Muscle of leg (tissue), 11 donors: Measurements from ENCODE around the gene OR2F1. TPM values are rescaled to one million over a fixed set of nuclear protein-coding genes. Genes with fewer than 3 reads are reported as not detected.

Experiments used
- DNase-seq: peaks from one replicate; pipeline ENCODE4 v3.0.0; 2013
- H3K27ac ChIP-seq: one replicate; pipeline ENCODE4 v1.5.1; 2013; ENCODE audit warnings: mild to moderate bottlenecking, low read length, control low read depth
- H3K27me3 ChIP-seq: one replicate; pipeline ENCODE4 v1.6.1; 2013; ENCODE audit warnings: low read length; ENCODE audit not compliant: control insufficient read depth, insufficient read depth
- H3K36me3 ChIP-seq: one replicate; pipeline ENCODE4 v1.6.1; 2013; ENCODE audit warnings: low read length; ENCODE audit not compliant: control insufficient read depth, insufficient read depth
- H3K4me1 ChIP-seq: one replicate; pipeline ENCODE4 v1.6.1; 2013; ENCODE audit warnings: low read length; ENCODE audit not compliant: control insufficient read depth, insufficient read depth
- H3K4me3 ChIP-seq: one replicate; pipeline ENCODE4 v1.5.1; 2013; ENCODE audit warnings: low read length, control low read depth
- H3K9me3 ChIP-seq: replicated peaks from 2 replicates; pipeline ENCODE4 v1.6.1; 2013; ENCODE audit warnings: low read depth, low read length; ENCODE audit not compliant: control insufficient read depth
- WGBS: methylation state at CpG from one replicate; pipeline ENCODE4 v1.1.5; 2013; ENCODE audit warnings: missing lambda C conversion rate; ENCODE audit not compliant: insufficient coverage; 5-methylcytosine and 5-hydroxymethylcytosine counted together
- polyA plus RNA-seq, 8 donors: library from polyadenylated mRNA; unstranded; fragments of 120-200 nt; gene quantifications; one replicate each; pipeline versions ENCODE4 v1.2.1 to v1.2.3, GENCODE V29; 2013; ENCODE audit warnings: inconsistent platforms in 1 of 8, low replicate concordance in 1 of 8; ENCODE audit not compliant: insufficient read length in 8 of 8, insufficient read depth in 1 of 8
- total RNA-seq: library from RNA; stranded (reverse); fragments of 120-200 nt; gene quantifications from one replicate; pipeline ENCODE4 v1.2.4, GENCODE V29; 2013

OR2F1 gene
- total and polyA plus RNA-seq, 9 donors = 0.12 to 0.32 TPM; not detected in 7

DNA sequence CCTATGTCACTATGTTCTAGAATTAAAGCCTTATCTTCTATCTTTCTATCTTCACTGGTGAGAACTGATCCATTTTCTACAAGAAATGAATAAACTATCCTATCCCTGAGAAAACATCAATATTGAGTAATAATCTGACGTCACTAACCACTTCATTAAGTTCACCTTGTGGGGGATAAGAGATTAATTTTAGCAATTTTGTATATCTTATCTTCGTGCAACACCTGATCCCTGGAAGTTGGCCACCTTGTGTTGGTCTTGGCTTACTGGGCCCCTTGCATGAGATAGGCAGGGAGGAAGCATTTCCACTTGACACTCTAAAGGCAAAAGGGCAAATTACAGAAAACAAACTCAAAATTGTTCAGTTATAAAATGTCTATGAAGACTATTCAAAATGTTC is 25.4 kb downstream of the OR2F1 start:
- Histone ChIP-seq H3K9me3 (no peaks in the 10 kb centered on the region), H3K4me1 (no peaks in the 10 kb centered on the region), H3K4me3 (no peak overlapping the region), H3K27me3 (no peaks in the 10 kb centered on the region), H3K36me3 (no peaks in the 10 kb centered on the region), H3K27ac (no peak overlapping the region)
- WGBS = no CpG with 5 or more reads among the region's 2 CpGs
- no peak for DNase-seq

DNA sequence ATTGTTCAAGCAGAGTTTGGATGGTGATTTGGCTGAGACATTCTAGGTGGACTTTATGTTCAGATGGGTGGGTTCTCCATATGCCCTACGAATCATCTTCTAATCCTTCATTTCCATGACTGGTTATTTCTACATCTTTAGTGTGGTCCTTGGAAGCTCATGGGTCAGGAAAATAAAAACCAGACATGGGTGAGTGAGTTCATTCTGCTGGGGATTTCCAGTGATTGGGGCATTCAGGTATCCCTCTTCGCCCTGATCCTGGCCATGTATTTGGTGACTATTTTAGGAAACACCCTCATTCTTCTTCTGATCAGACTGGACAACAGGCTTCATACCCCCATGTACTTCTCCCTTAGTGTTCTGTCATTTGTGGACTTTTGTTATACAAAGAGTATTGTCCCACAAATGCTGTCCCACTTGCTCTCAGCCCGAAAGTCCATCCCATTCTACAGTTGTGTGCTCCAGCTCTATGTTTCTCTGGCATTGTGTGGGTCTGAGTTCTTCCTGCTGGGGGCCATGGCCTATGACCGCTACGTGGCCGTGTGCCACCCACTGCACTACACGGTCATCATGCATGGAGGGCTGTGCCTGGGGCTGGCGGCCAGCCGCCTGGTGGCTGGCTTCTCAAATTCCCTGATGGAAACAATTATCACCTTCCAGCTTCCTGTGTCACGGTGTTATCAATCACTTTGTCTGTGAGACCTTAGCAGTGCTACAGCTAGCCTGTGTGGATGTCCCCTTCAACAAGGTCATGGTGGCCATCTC is 26.3 kb downstream of the OR2F1 start:
- H3K4me1 ChIP-seq = no peaks in the 10 kb centered on the region
- no peak overlapping the region for H3K4me3 ChIP-seq
- no peaks in the 10 kb centered on the region for H3K36me3 ChIP-seq
- 86% methylated on average over 7 of the region's 10 CpGs for WGBS
- no peaks in the 10 kb centered on the region for H3K9me3 ChIP-seq
- no peaks in the 10 kb centered on the region for H3K27me3 ChIP-seq
- no peak for DNase-seq
- no peak overlapping the region for H3K27ac ChIP-seq

DNA sequence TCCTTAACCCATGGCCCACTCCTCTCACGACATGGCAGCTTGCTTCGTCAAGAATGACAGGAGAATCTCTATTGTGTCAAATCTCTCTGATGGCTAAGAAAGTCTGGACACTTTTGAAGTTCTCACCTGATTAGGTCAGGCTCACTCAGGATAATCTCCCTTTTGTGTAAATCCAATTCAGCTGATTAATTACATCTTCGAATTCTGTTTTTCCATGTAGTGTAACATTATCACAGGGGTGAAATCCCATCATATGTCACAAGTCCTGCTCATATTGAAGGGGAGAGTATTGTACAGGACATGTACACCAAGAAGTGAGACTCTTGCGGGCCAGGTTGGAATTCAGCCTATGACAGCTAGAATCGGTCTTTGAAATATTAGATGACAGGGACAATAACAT is 29.3 kb downstream of the OR2F1 start:
- Histone ChIP-seq H3K27me3 (no peaks in the 10 kb centered on the region), H3K9me3 (peaks cover 2% of the 10 kb centered on the region), H3K4me3 (no peak overlapping the region), H3K36me3 (no peaks in the 10 kb centered on the region), H3K27ac (no peak overlapping the region), H3K4me1 (no peaks in the 10 kb centered on the region)
- no CpG with 5 or more reads among the region's 5 CpGs for WGBS
- DNase-seq = no peak

DNA sequence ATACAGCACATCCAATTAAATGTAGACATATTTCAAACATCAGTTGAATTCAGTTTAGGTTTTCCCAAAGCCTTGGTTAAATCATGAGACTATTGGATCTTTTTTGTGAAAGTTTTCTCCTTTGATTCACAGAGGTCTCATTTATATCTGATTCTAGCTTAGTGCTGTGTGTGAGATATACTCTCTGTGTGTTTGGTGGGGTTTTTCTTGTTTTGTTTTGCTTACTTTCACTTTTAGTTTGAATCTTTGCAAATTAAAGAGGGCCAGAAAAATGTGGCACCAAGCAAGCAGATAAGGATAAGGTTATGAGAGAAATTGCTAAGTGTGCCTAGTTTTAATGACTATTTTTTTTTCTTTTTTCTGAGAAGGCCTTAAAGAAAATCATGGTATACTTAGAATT is 32.9 kb downstream of the OR2F1 start:
- no peaks in the 10 kb centered on the region for H3K4me1 ChIP-seq
- peaks cover 8% of the 10 kb centered on the region for H3K9me3 ChIP-seq
- no peak overlapping the region for H3K4me3 ChIP-seq
- DNase-seq = no peak
- no peaks in the 10 kb centered on the region for H3K27me3 ChIP-seq
- H3K27ac ChIP-seq = no peak overlapping the region
- H3K36me3 ChIP-seq = no peaks in the 10 kb centered on the region

DNA sequence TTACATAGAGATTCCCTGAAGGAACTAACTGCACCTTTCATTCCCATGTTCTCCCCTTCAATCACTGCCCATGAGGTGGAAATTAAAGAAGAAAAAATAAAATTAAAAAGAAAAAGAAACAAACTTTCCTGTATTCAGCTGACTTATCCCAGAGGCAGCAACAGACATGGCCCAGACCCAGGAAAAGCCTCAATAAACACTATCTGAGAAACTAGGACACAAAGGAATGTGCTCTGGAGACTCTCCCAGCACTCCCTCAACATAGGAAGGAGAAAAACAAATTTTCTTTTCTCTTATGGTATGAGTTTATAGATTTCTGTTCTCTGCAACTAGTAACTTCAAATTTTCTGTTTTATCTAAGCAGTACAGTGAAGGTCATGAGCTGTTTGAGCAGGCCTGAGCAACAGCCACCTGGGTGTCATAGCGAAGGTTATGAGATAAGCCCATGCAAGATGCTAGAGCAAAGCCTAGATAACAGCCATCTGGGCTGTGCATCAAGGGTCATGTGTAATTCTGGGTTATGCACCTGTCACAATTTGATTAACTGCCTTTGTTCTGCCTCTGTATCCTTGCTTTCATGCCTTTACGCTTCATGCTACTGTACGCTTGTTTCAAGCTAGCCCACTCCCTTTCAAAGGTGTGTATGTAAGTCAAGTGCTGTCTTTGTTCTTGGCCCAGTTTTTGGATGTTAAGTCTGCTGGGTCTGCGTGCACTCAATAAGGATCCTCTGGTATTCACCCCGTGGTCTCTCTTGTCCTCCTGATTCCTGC is 34.5 kb downstream of the OR2F1 start:
- Histone ChIP-seq H3K27me3 (no peaks in the 10 kb centered on the region), H3K36me3 (no peaks in the 10 kb centered on the region), H3K4me1 (no peaks in the 10 kb centered on the region), H3K27ac (no peak overlapping the region), H3K4me3 (no peak overlapping the region), H3K9me3 (peaks cover 8% of the 10 kb centered on the region)
- WGBS = 50% methylated on average over 1 of the region's 5 CpGs
- peak; percentile 53 for DNase-seq

DNA sequence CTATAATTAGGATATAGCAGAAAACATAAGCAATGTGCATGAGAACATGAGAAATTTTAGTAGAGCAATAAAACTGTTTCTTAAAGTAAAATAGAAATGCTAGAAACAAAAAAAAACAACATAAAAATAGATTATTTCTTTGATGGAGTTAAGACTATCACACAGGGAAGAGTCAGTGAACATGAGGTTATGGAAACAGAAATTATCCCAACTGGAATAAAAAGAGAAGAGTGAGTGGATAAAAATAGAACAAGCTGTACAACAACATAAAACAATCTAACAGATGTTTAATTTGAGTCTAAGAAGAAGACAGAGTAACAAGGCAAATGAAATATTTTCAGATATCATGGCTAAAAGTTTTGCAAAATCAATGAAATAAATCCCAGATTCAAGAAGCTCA is 38.0 kb downstream of the OR2F1 start:
- H3K9me3 ChIP-seq = peaks cover 8% of the 10 kb centered on the region
- no peaks in the 10 kb centered on the region for H3K4me1 ChIP-seq
- H3K4me3 ChIP-seq = no peak overlapping the region
- peak; percentile 86 for DNase-seq
- H3K27ac ChIP-seq = peak overlapping the region; percentile 8
- no peaks in the 10 kb centered on the region for H3K27me3 ChIP-seq
- H3K36me3 ChIP-seq = no peaks in the 10 kb centered on the region

DNA sequence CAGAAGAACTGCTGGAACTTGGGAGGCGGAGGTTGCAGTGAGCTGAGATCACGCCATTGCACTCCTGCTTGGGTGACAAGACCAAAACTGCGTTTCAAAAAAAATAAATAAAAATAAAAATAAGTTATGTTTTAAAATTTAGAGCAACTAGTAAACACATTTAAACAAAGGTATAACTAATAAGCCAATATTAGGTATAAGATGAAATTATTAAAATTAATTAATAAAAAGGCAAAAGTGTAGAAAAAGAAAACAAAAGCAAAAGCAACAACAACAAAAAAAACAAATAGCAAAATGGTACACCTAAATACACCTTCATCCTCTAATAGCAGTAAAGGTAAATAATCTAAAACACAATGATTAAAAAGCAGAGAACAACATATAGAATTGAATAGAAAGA is 39.3 kb downstream of the OR2F1 start:
- DNase-seq = no peak
- Histone ChIP-seq H3K36me3 (no peaks in the 10 kb centered on the region), H3K4me1 (no peaks in the 10 kb centered on the region), H3K27me3 (no peaks in the 10 kb centered on the region), H3K27ac (no peak overlapping the region), H3K4me3 (no peak overlapping the region), H3K9me3 (peaks cover 6% of the 10 kb centered on the region)
- no CpG with 5 or more reads among the region's 3 CpGs for WGBS

DNA sequence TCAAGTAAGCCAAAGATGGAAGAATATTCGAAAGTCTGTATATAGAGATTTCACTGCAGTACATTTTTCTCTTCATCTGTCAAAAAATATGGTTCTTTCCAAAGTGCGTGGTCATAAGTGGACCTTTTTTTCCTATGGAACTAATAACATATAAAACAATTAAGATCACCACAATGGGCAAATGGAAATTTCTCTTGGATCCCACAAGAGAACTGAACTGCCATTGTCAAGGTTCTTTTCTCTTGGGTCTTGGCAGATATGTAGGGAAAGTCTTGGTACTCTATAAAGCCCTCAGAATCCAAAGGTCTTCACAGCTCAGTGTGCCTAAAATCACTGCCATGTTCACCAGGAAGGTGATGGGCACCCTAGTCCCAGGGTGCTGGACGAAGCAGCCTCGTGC is 45.4 kb downstream of the OR2F1 start, which contains the start of gene OR6B1:
TSS of gene OR6B1 (plus strand) at position 301 of the 400 bp plus-strand sequence. CDS start 3,677 bp downstream, outside the sequence.
- Histone ChIP-seq H3K27ac (no peak within 1 kb of the TSS), H3K4me1 (no peaks in the 10 kb centered on the region), H3K4me3 (no peak within 1 kb of the TSS), H3K36me3 (no peaks in the 10 kb centered on the region), H3K9me3 (no peaks in the 10 kb centered on the region), H3K27me3 (no peaks in the 10 kb centered on the region)
- no peak for DNase-seq
- 87% methylated on average over 2 of the region's 4 CpGs for WGBS

DNA sequence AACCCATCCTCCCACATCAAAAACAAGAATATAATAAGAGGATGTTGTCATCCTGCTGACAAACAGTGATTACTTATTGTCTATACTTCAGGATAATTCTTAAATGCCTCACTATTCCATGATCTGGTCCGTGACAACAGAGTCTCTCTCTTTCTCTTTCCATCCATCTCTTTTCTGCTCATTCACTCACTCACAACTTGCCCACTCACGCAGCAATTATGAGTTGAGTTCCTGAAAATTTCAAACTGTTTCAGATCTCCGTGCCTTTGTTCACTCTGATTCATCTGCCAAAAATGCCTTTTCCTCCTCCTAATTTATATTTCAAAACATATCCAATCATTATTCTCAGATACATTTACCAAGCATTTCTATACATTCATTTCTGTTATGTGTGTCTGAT is 46.9 kb downstream of the OR2F1 start:
- Histone ChIP-seq H3K9me3 (no peaks in the 10 kb centered on the region), H3K27ac (no peak overlapping the region), H3K36me3 (no peaks in the 10 kb centered on the region), H3K4me3 (no peak overlapping the region), H3K27me3 (no peaks in the 10 kb centered on the region), H3K4me1 (no peaks in the 10 kb centered on the region)
- 65% methylated on average over 2 of the region's 3 CpGs for WGBS
- no peak for DNase-seq

DNA sequence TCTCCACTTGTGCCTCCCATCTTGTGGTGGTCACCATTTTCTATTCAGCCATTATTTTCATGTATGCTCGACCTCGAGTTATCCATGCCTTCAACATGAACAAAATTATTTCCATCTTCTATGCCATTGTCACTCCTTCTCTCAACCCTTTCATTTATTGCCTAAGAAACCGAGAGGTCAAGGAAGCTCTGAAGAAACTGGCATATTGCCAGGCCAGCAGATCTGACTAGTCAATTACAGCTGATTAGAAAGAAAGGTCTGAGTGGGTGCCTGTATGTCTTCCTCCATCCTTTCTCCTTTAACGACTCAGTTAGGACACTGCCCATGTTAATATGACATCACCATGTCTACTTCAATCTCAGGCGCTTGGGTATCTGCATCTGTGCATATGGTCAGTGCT is 50.1 kb downstream of the OR2F1 start:
- DNase-seq = no peak
- Histone ChIP-seq H3K27me3 (no peaks in the 10 kb centered on the region), H3K9me3 (peaks cover 6% of the 10 kb centered on the region), H3K27ac (no peak overlapping the region), H3K4me3 (no peak overlapping the region), H3K36me3 (no peaks in the 10 kb centered on the region), H3K4me1 (no peaks in the 10 kb centered on the region)
- 81% methylated on average over 3 of the region's 5 CpGs for WGBS
